Activated CD8-positive, alpha-beta memory T cell treated with anti-CD3 and anti-CD28 coated beads for 48 hours (primary cell): ENCODE measurements around the gene WDR77.

Experiments
- DNase-seq, 3 experiments: peaks; one replicate each; pipeline ENCODE4 v3.0.0-alpha.2; 2020; ENCODE audit warnings: low read depth in 2 of 3, low spot score in 2 of 3

WDR77 gene

GRCh38 chr1:111469539-111469938 lies 20.5 kb upstream of the WDR77 start:
- no peak for DNase-seq

- no peak for DNase-seq
Observed at GRCh38 chr1:111468717-111469100, 19.7 kb upstream of the WDR77 start.

DNA sequence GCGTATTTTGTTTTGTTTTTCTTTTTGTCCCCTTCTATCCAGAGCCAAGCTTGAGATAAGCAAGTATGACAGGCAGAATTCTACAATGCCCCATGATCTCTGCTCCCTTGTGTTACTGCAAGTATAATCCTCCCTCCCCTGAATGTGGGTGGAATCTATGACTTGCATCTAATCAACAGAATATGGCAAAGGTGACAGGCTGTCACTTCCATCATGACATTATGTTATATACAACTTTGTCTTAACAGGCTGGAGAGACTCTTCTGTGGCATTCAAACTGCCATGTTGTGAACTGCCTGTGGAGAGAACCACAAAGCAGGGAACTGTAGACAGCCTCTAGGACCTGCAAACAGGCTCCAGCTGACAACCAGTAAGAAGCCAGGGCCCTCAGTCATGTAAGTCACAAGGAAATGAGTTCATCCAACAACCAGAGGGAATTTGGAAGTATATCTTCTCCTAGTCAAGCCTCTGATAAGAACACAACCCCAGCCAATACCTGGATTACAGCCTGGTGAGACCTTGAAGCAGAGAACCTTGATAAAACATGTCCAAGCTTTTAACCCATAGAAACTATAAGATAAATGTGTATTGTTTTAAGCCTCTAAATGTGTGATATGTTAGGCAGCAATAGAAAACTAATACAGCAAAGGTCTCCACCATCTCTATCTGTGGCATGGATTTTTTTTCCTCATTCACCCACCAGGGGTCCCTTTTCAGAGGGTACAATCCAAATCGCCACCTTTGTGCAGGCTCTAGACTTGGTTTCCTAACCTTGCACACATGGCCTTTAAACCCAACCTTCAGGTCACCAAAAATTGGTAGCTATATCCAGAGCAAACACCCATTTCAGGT lies 19.0 kb upstream of the WDR77 start:
- no peak for DNase-seq

- no peak for DNase-seq
Observed at GRCh38 chr1:111466480-111466879, 17.4 kb upstream of the WDR77 start.

- DNase-seq, result no peak
Observed at GRCh38 chr1:111465754-111466153, 16.7 kb upstream of the WDR77 start.

DNA sequence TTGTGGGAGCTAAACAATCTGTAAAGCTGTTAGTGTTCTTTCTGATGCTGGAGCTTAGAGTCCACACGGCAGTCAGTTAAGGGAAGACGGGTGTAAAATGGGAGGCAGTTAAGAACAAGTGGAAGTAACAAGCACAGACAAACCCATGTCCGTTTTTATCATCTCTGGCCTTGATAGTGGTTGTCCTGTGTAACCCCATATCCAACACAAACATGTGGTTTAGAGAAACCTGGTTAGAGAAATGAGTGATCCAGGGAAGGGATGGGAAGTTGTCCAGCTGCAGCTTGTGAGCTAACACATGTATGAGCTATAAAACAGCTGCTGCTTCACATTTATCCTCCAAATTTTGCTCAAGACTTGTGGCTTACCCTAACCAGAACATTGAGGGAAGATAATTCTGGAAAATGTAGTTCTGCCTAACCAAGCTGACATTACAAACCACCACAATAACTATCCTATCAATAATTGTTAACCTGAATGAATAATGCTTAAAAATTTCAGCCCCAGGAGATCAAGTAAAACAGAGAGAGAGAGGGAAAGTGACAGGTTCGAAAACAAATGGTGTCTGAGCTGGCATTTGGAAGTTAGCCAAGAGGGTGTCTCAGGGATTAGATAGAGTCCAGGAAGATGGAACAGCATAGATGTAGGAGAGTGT lies 14.1 kb upstream of the WDR77 start:
- no peak for DNase-seq

DNA sequence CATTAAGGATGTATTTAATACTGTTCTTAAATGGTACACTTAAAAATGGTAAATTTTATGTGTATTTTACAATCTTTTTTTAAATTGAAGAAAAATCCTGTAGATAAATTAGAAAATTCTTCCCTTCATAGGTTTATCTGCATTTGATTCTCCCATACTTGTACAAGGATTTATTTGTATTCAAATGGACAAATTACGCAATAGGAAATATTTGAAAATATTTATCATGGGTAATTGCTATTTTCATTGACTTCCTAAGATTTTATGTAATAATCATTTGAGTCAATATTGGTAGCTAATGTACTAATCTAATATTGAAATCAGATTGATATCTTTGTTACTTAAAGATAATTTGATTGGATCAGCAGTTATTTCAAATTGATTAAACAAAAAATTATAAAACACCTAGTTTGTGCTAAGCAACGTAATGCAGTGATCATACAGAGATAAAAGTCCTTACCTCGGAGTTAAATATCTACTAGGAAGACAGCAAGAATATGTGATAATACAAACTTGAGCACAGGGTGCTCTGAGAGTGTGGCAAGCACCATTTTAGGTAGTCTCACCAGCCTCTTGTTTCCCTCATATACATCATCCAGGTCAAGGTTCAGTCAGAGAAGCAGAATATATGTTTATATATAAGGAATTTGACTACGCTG lies 13.4 kb upstream of the WDR77 start:
- no peak for DNase-seq

DNA sequence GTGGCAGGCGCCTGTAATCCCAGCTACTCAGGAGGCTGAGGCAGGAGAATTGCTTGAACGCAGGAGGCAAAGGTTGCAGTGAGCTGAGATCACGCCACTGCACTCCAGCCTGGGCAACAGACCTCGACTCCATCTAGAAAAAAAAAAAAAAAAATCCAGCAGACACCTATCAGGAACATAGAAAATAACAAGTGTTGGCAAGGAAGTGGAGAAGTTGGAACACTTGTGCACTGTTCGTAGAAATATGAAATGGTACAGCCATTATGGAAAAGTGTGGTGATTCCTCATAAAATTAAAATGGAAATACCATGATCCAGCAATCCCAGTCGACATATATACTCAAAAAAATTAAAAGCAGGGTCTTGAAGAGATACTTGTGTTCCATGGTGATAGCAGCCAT lies 12.7 kb upstream of the WDR77 start:
- no peak for DNase-seq

GRCh38 chr1:111455642-111456031 lies 6.6 kb upstream of the WDR77 start:
- DNase-seq, result no peak

- DNase-seq, result no peak
Observed at GRCh38 chr1:111454859-111455641, 6.0 kb upstream of the WDR77 start.

DNA sequence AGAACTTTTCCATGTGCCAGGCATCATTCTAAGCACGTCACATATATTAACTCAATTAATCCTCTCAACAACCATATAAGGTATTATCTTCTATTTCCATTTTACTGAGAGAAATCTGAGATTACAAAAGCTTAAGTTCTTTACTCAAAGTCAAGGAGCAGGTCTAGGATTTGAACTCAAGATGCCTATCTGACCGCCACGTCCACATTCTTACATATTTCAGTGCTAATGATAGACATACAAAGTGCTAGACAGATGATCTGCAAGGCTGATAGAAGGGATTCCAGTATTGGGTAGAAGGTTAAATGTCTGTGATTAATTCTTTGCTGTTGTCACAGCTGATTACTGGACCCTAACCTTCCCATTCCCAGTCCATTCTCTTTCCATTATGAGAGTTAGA lies 4.7 kb upstream of the WDR77 start:
- no peak for DNase-seq

- DNase-seq, result no peak
Observed at GRCh38 chr1:111452581-111452980, 3.5 kb upstream of the WDR77 start.

- DNase-seq, result no peak
Observed at GRCh38 chr1:111450185-111450584, 1.1 kb upstream of the WDR77 start.

DNA sequence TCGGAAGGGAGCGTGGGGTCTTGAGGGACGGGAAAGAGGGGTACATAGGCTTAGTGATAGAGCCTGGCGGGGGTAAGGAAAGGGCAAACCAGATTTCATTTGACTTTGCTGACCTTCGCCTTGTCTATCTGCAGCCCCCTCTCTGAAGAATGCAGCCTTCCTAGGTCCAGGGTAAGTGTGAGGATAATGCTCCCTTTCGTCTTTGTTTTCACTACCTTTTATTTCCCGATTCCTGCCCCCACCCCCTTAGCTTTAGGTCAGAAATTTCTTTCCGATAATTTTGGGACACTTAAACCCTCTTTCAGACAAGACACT lies 604 bp upstream of the WDR77 start:
- no peak for DNase-seq

DNA sequence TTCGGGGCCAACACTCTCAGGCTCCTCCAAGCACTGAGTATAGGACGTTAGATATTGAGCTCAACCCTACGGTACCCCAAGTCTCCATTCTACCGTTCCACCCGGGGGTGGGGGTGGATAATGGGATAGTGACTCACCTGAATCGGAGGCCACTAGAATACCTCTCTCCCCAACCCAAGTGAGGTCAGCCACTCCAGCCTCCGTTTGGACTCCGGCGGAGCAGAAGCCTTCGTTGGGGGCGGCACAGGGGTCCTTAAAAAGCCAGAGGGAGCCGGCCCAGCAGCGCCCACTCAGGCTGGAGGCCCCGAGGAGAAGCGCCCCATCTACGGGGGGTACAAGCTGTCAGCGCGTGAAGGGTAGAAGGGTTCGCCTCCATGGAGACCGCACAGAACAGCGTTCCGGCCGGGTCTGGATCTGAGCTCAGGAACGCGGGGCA lies 556 bp downstream of the WDR77 start:
- DNase-seq, result peak in 1 of 3 experiments; percentile 12

DNA sequence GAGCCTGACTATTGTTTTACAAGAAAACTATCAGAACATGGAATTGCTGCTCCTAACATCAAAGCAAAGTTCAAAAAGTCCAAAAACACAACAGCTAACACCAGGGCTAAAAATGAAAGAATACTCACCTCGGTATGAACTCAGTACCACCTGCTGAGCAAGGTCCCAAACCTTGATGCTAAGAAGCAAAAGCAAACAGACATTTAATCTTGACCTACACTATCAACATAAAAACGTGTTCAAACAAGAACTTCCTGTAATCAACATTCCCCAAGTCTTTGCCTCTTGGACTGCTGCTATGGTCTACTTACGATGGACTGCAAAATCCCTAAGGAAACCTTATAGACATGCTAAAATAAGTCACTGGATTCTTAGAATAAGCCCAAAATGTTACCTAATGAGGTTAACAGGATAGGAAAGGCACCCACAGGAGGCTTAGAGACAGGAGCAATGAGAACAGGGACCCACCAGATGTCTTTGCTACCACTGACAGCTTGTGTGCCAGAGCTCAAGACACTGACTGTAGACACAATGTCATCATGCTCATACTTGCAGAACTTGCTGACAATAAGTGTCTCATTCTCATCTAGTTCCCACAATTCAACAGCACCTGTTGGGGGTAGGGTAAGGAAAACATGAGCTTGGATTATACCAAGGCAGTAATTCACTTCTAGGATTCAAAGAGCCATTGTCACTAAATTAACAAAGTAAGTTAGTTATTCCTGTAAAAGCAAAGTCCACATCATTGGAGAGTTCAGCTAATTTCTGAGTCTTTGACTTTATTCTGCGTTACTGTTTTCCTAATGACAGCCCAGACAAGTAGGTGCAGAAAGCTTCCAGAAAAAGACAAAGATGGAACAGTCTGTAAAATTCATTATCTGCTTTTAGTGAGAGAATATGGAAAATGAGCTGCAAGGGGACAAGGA lies 1.8 kb downstream of the WDR77 start:
- DNase-seq, result no peak

- DNase-seq, result no peak
Observed at GRCh38 chr1:111446546-111446945, 2.5 kb downstream of the WDR77 start.

DNA sequence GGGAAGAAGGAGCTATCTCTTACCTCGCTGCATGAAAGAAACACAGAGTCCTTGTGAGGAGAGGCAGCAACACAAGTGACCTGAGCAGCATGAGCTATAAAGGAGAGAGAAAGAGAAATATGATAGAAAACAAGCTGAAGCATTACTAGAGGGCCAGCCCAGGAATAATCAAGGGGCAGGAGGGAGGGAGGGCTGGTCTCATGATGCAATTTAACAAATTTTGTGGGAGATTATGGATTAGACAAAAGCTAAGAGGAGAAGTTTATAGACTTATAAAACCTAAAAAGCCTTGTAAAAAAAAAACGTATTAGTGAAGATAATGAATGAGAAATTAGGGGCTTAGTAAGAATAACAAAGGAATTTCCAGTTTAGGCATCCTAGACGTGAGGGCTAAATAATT lies 5.0 kb downstream of the WDR77 start:
- DNase-seq, result no peak

GRCh38 chr1:111442457-111442856 lies 6.6 kb downstream of the WDR77 start:
- DNase-seq, result no peak

DNA sequence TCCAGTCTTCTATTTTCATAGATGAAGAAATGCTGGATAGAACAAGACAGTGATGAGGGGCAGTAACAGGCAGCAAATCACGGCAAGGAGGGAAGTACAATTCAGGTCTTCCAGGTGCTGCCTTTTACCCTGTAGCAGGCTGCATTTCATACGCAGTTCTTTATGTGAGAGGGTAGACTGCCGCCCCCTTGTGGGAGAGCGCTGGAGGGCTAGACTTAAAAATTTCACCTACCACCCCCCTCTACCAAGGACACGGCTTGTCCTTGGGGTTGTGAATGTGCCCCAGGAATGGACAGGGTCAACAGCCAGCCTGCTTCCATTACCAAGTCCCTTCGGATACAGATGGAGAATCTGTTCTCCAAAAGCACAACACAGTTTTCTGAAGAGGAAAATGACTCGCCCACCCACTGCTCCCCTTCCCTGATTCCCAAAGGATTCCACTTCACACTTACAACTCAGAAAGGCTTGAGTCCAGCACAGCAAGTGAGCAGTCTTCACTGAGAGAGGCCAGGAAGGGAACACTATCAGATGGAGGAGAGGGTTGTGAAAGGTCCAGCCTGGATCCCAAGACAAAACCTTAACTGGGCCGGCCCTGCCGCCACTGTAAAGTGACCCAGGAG lies 7.4 kb downstream of the WDR77 start:
- DNase-seq, result peak in 2 of 3 experiments; percentile 12 to 16
